ENCODE results near the gene OGDHL.

OGDHL gene

DNA sequence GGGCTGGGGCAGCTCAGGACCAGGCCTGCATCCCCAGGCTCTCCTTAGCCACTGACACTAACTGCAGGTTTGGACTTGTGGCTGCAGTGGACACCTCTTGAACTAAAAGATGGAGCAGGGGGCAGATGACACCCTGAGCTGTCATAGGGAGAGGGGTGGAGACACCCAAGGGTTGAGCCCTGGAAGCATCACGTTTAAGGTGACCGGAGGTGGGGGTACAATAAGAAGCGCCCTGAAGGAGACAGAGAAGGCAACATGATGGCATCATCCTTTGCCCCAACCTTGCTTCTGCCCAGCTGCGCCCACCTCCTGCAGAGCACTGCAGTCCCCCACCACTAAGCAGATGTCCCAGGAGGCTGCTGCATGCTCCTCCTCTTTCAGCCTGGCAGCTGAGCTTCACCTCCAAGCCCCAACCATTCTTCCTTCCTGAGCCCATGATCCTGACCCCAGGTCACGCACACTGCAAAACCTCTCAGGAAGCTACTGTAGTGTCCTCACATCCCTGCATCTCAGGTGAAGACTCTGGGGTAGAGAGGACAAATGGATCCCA, 25.5 kb downstream of the OGDHL start:
- Histone ChIP-seq H3K9me3 (no peaks in the 10 kb centered on the region), H3K36me3 (no peaks in the 10 kb centered on the region), H3K4me1 (no peaks in the 10 kb centered on the region), H3K4me3 (no peak overlapping the region), H3K27me3 (no peaks in the 10 kb centered on the region), H3K27ac (no peak overlapping the region)
- intact Hi-C loops (cut with DNase I; ENCODE audit: low total_unique reads): no loop called here
- TF ChIP-seq, protein P1, sequence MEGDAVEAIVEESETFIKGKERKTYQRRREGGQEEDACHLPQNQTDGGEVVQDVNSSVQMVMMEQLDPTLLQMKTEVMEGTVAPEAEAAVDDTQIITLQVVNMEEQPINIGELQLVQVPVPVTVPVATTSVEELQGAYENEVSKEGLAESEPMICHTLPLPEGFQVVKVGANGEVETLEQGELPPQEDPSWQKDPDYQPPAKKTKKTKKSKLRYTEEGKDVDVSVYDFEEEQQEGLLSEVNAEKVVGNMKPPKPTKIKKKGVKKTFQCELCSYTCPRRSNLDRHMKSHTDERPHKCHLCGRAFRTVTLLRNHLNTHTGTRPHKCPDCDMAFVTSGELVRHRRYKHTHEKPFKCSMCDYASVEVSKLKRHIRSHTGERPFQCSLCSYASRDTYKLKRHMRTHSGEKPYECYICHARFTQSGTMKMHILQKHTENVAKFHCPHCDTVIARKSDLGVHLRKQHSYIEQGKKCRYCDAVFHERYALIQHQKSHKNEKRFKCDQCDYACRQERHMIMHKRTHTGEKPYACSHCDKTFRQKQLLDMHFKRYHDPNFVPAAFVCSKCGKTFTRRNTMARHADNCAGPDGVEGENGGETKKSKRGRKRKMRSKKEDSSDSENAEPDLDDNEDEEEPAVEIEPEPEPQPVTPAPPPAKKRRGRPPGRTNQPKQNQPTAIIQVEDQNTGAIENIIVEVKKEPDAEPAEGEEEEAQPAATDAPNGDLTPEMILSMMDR (IDR thresholded peaks at IDR 0.05): no peak
- no peak for DNase-seq

DNA sequence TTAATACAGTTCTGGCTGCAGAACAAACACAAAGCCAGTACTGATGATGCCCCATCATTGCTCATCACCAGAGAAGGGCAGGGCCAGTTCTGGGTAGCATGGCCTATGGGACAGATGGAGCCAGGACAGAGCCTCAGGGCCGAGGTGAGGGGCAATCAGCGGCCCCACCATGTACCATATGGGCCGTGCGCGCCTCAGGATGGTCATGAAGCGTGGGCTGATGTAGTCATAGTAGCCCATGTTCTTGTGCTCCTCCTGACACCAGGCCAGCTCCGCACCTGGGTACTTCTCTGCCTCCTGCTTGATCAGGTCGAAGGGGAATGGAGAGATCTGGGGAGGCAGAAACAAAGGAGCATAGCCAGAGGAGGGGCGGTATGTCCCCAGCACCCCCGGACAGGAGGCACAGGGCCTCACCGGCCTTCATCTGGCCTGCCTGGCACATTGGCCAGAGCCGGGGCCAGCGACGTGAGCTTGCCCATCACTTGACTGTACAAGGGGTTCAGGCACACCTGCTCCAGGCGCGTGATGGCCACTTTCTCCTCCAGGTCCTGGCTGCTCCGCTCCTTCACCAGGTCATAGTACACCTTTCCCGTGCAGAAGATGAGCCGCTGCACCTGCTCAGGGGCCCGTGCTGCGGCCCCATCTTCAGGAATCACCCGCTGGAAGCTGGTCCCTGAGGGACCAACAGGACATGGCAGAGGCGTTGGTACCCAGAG, 26.1 kb downstream of the OGDHL start:
- TF ChIP-seq, protein P1 (IDR thresholded peaks at IDR 0.05): no peak
- intact Hi-C loops (cut with DNase I; ENCODE audit: low total_unique reads): no loop called here
- no peak overlapping the region for H3K4me3 ChIP-seq
- no peaks in the 10 kb centered on the region for H3K9me3 ChIP-seq
- DNase-seq: no peak
- no peaks in the 10 kb centered on the region for H3K36me3 ChIP-seq
- H3K27ac ChIP-seq: no peak overlapping the region
- H3K27me3 ChIP-seq: no peaks in the 10 kb centered on the region
- H3K4me1 ChIP-seq: no peaks in the 10 kb centered on the region

DNA sequence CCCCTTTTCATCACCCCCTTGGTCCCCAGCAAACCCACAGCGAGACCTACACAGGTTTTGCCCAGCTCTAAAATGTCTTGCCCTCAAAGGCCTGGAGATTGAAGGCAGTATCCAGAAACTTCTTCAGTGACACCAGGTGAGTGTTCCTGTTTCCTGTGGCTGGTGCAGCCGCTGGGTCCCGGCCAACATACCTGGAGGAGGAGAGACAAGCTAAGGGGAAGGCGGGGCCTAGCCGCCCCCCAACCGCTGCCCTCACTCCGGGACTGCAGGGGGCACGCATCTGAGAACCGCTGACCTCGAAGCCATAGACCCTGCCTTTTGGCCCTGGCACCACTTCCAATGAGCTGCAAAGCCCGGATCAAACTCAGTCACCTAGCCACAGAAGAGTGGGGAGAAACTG, 27.0 kb downstream of the OGDHL start:
- no peaks in the 10 kb centered on the region for H3K4me1 ChIP-seq
- H3K27ac ChIP-seq: no peak overlapping the region
- intact Hi-C loops (cut with DNase I; ENCODE audit: low total_unique reads): no loop called here

DNA sequence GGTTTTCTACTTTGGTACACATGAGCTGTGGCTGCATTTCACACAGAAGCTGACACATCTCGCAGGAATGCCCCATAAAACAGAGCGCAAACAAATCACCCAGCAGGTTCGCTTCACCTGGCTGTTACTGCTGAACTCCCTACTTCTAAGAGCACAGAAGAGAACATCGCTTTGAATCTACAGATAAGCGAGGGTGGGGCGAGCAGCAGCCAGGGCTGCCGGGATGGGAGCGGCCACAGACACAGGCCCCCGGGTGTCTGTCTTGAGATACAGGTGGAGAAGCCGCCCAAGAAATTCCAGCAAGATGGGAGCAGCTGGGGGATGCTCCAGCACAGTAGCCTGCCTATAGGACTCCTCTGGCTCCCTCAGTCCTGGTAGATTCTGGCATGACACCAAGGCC, 27.4 kb downstream of the OGDHL start:
- Histone ChIP-seq H3K36me3 (no peaks in the 10 kb centered on the region), H3K9me3 (no peaks in the 10 kb centered on the region), H3K4me1 (no peaks in the 10 kb centered on the region), H3K27me3 (no peaks in the 10 kb centered on the region), H3K27ac (no peak overlapping the region), H3K4me3 (no peak overlapping the region)
- DNase-seq: peak in 1 of 2 donors; percentile 57
- TF ChIP-seq, protein P1 (IDR thresholded peaks at IDR 0.05): no peak
- intact Hi-C loops (cut with DNase I; ENCODE audit: low total_unique reads): no loop called here

More for the DNA sequence above, 27.0 kb downstream of the OGDHL start:
- DNase-seq: no peak
- TF ChIP-seq, protein P1 (IDR thresholded peaks at IDR 0.05): no peak
- Histone ChIP-seq H3K27me3 (no peaks in the 10 kb centered on the region), H3K9me3 (no peaks in the 10 kb centered on the region), H3K4me3 (no peak overlapping the region), H3K36me3 (no peaks in the 10 kb centered on the region)

DNA sequence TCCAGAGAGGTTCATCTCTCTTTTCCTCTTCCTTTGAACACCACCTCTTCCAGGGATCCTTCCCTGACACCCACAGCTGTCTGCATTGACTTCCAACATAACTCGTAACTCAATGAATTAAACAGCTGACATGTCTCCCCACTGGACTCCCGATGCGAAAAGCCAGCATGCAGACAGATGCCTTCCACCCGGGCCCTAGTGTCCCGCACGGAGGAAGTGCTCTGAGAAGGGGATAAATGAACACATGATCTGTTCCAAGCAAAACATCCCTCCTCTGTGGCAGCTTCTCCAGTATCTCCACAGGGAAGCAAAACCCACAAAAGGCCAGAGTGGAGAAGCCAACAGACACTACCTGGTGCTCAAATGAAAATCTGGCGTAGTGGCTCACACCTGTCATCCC, 28.3 kb downstream of the OGDHL start:
- DNase-seq: no peak
- Histone ChIP-seq H3K36me3 (no peaks in the 10 kb centered on the region), H3K4me1 (no peaks in the 10 kb centered on the region), H3K4me3 (no peak overlapping the region), H3K27me3 (no peaks in the 10 kb centered on the region), H3K27ac (no peak overlapping the region), H3K9me3 (no peaks in the 10 kb centered on the region)
- intact Hi-C loops (cut with DNase I; ENCODE audit: low total_unique reads): no loop called here
- TF ChIP-seq, protein P1 (IDR thresholded peaks at IDR 0.05): no peak
